ENCODE data around the gene GPR17.

GPR17 gene, protein sequence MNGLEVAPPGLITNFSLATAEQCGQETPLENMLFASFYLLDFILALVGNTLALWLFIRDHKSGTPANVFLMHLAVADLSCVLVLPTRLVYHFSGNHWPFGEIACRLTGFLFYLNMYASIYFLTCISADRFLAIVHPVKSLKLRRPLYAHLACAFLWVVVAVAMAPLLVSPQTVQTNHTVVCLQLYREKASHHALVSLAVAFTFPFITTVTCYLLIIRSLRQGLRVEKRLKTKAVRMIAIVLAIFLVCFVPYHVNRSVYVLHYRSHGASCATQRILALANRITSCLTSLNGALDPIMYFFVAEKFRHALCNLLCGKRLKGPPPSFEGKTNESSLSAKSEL

DNA sequence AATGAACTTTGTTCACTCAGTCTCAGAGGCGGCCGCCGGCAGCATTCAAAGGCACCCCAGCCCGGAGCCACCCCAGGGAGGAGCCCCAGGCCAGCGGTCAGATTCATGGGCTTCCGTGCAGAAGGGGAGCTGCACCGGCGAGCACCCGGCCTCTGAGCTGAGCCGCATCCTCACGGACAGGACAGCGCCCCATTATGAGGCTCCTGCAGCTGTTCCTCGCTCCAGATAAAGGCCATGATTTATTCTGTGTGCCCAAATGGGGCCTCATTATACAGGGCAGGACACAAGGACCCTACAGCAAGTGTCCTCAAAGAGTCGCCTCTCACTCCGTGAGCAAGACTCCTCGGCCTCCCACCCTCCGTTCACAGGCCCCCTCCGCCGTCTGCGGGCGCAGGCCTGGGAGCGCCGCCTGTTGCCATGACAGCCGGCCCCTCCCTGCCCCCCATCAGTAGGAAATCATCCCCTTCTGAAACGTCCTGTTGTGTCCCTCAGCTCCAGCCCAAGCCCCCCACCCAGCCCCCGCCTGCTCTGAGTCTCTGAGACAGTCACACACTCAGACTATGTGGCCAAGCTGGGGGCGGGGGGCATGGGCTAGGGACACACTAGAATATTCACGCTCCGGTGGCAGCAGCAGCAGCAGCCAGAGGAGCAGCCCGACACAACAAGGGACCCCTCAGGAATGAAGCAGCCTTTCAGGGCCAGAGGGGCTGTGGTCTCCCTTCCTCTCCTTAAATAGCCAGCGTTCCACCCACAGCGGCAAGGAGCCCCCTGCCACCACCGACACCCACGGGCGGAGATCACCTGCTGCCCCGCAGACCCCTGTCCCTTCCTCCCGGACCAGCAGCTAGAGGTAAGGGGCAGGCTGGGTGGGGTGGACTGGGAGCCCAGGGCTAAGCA is at the start of gene GPR17:
Gene GPR17 (plus strand): TSS at position 759 of the 897 bp plus-strand sequence. CDS start 4,583 bp downstream, outside the sequence.
- DNase-seq (ENCODE audit: low spot score), result no peak

- DNase-seq (ENCODE audit: low spot score), result peak; percentile 20
These were observed 49.5 kb upstream of the GPR17 start for GRCh38 chr2:127596311-127597045.

- no peak for DNase-seq (ENCODE audit: low spot score)
These were observed 48.6 kb upstream of the GPR17 start for GRCh38 chr2:127597046-127597983.

GRCh38 chr2:127597984-127598380 is 48.0 kb upstream of the GPR17 start:
- DNase-seq (ENCODE audit: low spot score), result no peak

DNA sequence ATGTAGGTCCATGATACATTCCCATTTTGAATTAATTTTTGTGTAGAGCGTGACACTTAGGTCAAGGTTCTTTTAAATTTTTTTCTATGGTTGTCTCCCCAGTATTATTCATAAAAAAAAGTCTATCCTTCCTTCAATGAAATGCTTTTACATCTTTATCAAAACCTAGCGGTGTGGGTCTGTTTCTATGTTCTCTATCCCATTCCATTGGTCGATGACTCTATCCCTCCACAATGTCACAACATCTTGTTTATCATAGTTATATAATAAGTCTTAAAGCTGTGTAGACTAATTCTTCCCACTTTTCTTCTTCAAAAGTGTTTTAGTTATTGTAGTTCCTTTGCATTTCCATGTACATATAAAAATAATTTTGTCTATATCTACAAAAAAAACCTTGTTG is 47.2 kb upstream of the GPR17 start:
- DNase-seq (ENCODE audit: low spot score), result no peak

DNA sequence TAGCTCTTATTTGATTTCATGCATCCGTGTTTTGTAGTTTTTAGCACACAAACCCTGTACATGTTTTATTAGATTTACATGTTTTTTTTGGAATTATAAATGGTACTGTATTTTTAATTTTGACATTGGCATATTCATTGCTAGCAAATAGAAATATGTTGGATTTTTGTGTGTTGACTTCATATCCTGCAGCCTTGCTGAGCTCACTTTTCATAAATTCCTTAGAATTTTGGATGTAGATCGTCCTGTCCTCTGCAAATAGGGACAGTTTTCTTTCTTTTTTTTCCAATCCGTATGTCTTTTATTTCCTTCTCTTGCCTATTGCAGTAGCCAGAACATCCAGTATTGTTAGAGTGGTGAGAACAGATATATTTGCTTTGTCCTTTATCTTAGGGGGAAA is 46.7 kb upstream of the GPR17 start:
- no peak for DNase-seq (ENCODE audit: low spot score)

GRCh38 chr2:127604986-127605385 is 41.0 kb upstream of the GPR17 start:
- DNase-seq (ENCODE audit: low spot score), result peak; percentile 40

DNA sequence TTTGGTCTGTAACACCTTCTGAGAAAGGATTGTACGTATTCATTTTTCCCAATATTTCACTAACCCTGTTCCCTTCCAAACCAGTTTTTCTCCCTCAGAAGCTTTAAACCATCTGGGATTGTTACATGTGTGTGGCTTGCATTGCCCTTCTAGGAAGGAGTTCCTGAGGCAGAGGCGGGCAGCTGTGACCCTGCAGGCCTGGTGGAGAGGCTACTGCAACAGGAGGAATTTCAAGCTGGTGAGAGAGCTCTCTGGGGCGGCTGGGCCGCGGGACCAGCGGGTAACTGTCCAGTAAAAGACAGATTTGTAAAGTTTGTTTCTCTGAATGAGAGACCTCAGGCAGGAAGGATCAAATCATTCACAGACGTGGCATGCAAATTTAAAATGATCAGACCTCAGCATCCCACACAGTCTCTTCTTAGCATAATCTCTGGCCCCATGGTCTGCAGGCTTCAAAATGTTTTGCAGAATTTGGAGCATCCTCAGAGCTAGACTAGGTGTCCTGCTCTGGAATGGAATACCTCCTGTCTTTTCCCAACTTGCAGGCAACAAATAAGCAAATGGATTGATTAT is 40.2 kb upstream of the GPR17 start:
- DNase-seq (ENCODE audit: low spot score), result peak; percentile 36

- peak; percentile 30 for DNase-seq (ENCODE audit: low spot score)
These were observed 39.1 kb upstream of the GPR17 start for GRCh38 chr2:127606625-127607398.

- DNase-seq (ENCODE audit: low spot score), result peak; percentile 46
These were observed 38.5 kb upstream of the GPR17 start for GRCh38 chr2:127607399-127607908.

- peak; percentile 52 for DNase-seq (ENCODE audit: low spot score)
These were observed 37.6 kb upstream of the GPR17 start for GRCh38 chr2:127608061-127609030.

GRCh38 chr2:127609031-127609751 is 36.8 kb upstream of the GPR17 start:
- peak; percentile 49 for DNase-seq (ENCODE audit: low spot score)

- DNase-seq (ENCODE audit: low spot score), result peak; percentile 34
These were observed 36.1 kb upstream of the GPR17 start for GRCh38 chr2:127609818-127610217.

DNA sequence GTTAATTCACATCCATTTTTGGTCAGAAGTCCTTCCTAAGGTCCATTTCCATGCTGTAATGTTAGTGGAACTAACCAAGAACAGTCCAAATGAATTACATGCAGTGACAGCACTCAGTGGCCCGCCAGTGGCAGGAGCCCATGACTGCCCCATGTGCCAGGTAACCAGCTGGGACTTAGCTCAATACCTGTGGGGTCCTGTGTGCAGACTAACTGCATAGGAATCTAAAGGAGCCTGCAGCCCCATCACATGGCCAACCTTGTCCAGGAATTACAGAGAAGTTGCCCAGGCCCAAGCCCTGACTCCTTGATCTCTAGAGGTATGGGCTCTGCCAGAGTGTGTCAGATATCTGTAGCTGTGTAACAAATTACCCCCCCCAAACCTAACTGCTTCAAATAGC is 35.4 kb upstream of the GPR17 start:
- DNase-seq (ENCODE audit: low spot score), result peak; percentile 30

DNA sequence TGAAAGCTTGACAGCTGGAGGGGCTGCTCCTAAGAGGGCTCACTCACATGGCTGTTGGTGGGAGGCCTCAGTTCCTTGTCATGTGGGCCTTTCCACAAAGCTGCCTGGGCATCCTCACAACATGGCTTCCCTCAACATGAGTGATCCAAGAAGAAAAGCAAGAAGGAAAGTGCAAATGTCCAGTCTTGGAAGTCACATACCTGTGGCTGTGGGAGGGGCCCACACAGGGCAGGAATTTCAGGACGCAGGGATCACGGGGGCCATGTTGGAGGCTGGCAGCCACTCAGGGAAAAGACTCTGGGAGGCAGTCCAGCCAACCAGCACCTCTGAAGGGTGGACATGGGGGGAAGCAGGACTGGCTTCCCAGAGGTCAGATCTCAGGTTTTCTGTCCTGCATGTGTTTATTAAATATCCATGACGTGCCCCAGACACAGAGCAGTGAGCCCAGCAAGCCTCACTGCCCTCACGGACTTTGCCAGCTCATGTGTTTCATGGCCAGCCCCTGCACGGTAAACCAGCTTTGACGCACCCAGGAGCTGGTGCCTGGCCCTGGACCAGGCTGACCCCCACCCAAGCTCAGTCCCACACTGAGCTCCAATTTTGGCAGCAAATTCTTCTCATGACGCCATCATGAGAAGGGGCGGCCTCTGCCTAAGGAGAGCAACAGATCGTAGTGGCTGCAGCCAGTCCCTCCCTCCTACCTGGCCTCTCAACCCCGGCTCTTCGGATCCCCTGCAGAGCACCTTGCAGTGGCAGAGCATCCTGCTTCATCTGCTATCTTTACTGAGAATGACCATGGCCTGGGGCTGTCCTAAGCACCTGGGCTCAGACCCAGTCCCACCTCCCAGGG is 34.7 kb upstream of the GPR17 start:
- DNase-seq (ENCODE audit: low spot score), result peak; percentile 53

DNA sequence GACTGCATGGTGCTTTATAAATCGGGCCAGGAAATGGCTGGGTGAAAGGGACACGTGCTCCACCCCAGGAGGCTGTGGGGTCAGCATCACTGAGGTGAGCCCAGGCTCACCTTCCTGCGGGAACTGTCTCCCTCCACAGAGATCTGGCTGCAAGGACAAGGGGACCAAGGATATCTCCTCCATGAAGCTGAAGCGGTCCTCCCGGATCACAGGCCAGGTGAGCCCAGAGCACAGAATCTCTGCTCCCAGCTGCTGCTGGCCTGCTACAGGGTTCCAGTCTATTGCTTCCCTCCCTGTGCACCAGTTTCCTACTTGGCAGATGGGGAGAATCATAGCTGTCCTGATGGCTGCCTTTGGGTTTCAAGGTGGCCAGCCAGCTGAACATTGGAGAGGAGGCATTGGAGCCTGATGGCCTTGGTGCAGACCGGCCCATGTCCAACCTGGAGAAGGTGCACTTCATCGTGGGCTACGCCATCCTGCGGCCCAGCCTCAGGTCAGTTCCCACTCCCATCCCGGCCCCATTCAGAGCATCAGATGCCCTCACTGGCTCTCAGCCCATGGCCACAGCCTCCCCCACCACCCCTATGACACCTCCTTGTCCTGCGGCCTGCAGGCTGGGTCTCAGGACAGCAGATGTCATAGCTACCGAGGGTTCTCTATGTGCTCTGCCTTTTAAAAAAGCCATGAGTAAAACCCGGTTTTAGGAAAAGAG is 33.7 kb upstream of the GPR17 start:
- DNase-seq (ENCODE audit: low spot score), result peak; percentile 47

Data from left forelimb (tissue), 1 donor.